ENCODE measurements around the gene ENPP6. TPM values are rescaled to one million over a fixed set of nuclear protein-coding genes. Genes with fewer than 3 reads are reported as not detected.

ENPP6 gene
- total and polyA plus RNA-seq, 2 donors (not counting 3 experiments of a cell fraction or from before 2014, with no cell fraction given) = not detected

- Histone ChIP-seq H3K9ac (replicated peaks; ENCODE audit: extremely low read depth, insufficient read depth, low read length) (no peak overlapping the region), H2AFZ (ENCODE audit: low read depth, low read length) (no peak overlapping the region), H3K4me3 (replicated peaks in 1 of 3; ENCODE audit: insufficient read depth in 1 of 3, low read depth in 1 of 3, low read length in 3 of 3) (no peak overlapping the region), H3K27me3 (ENCODE audit: control insufficient read depth in 2 of 2, insufficient read depth in 2 of 2, low read length in 2 of 2) (no peaks in the 10 kb centered on the region), H3K4me2 (ENCODE audit: insufficient read depth, low read length) (no peak overlapping the region), H3K9me3 (replicated peaks; ENCODE audit: control insufficient read depth, insufficient read depth, low read length) (no peaks in the 10 kb centered on the region), H3K79me2 (ENCODE audit: control insufficient read depth, insufficient read depth, low read length) (no peaks in the 10 kb centered on the region), H3K27ac (ENCODE audit: insufficient read depth, low read depth, low read length) (no peak overlapping the region), H3K4me1 (ENCODE audit: control insufficient read depth, extremely low read depth, insufficient read depth, low read length) (no peaks in the 10 kb centered on the region), H3K36me3 (ENCODE audit: control insufficient read depth in 2 of 2, extremely low read depth in 1 of 2, insufficient read depth in 2 of 2, low read length in 2 of 2) (no peaks in the 10 kb centered on the region), H4K20me1 (replicated peaks; ENCODE audit: control insufficient read depth, extremely low read depth, insufficient read depth, low read length) (no peaks in the 10 kb centered on the region), H3K9me1 (replicated peaks; ENCODE audit: control insufficient read depth, extremely low read depth, insufficient read depth, low read length) (no peaks in the 10 kb centered on the region)
- DNase-seq (ENCODE audit: low read depth, low spot score) = no peak
- ChIA-PET CTCF (no interaction called here), POLR2A (no interaction called here)
- intact Hi-C loops (cut with micrococcal nuclease) (no loop called here), dilution Hi-C loops (cut with MboI; ENCODE audit: extremely low pct_ligation_motif_present, low sequenced_read_pairs) (no loop called here)
- FAIRE-seq = no peak
- no peak for TF ChIP-seq GATA2 (IDR thresholded peaks at IDR 0.05; ENCODE audit: insufficient read depth, insufficient read length, low read depth, low read length)
- TF ChIP-seq JUN (IDR thresholded peaks at IDR 0.05; ENCODE audit: borderline replicate concordance, insufficient read depth, insufficient read length, low read depth) = no peak
- TF ChIP-seq FOS (IDR thresholded peaks at IDR 0.05; ENCODE audit: borderline replicate concordance, insufficient read depth, low read length) = no peak
- TF ChIP-seq, protein P1, sequence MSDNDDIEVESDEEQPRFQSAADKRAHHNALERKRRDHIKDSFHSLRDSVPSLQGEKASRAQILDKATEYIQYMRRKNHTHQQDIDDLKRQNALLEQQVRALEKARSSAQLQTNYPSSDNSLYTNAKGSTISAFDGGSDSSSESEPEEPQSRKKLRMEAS (IDR thresholded peaks at IDR 0.05; ENCODE audit: insufficient read depth, insufficient read length) = no peak
- TF ChIP-seq, protein P2, sequence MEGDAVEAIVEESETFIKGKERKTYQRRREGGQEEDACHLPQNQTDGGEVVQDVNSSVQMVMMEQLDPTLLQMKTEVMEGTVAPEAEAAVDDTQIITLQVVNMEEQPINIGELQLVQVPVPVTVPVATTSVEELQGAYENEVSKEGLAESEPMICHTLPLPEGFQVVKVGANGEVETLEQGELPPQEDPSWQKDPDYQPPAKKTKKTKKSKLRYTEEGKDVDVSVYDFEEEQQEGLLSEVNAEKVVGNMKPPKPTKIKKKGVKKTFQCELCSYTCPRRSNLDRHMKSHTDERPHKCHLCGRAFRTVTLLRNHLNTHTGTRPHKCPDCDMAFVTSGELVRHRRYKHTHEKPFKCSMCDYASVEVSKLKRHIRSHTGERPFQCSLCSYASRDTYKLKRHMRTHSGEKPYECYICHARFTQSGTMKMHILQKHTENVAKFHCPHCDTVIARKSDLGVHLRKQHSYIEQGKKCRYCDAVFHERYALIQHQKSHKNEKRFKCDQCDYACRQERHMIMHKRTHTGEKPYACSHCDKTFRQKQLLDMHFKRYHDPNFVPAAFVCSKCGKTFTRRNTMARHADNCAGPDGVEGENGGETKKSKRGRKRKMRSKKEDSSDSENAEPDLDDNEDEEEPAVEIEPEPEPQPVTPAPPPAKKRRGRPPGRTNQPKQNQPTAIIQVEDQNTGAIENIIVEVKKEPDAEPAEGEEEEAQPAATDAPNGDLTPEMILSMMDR (IDR thresholded peaks at IDR 0.05; ENCODE audit: extremely low read depth in 1 of 2, insufficient read depth in 1 of 2, low read depth in 1 of 2, low read length in 2 of 2) = no peak
- no peak for TF ChIP-seq POLR2A (IDR thresholded peaks at IDR 0.05; ENCODE audit: low read depth, low read length)
- TF ChIP-seq EZH2 (IDR thresholded peaks at IDR 0.05; ENCODE audit: borderline replicate concordance, low read depth, low read length, severe bottlenecking) = no peak
- no peak for TF ChIP-seq MYC (IDR thresholded peaks at IDR 0.05; ENCODE audit: low read depth, low read length)
- TF ChIP-seq POLR2AphosphoS5 (IDR thresholded peaks at IDR 0.05; ENCODE audit: insufficient read depth, low read depth, low read length) = no peak
- no TSS peak for BruUV-seq (replicated peaks)
These were observed 109.6 kb downstream of the ENPP6 start for GRCh38 chr4:184108006-184108501.

All from endothelial cell of umbilical vein (primary cell).